Body of pancreas (tissue), 4 donors: ENCODE results near the gene RBM38. TPM values are rescaled to one million over a fixed set of nuclear protein-coding genes. Genes with fewer than 3 reads are reported as not detected.

Source experiments
- ATAC-seq: fragments of 150-250 bp; one replicate; pipeline ENCODE4 v1.9.1; 2016
- DNase-seq, 4 donors: peaks; one replicate each; pipeline ENCODE4 v3.0.0-alpha.2; 2019
- H3K27ac ChIP-seq, 4 donors: fragments of 200-600 bp; sonication (generic); 1 replicate in 3 of 4; 2 replicates in 1 of 4; pipeline versions ENCODE4 v1.5.1 to v1.6.1; 2016 to 2019; ENCODE audit warnings: mild to moderate bottlenecking in 1 of 4, mixed read lengths in 1 of 4, moderate library complexity in 1 of 4
- H3K27me3 ChIP-seq, 2 donors: fragments of 200-600 bp; sonication (generic); one replicate each; pipeline ENCODE4 v1.6.0; 2016; ENCODE audit warnings: mild to moderate bottlenecking in 1 of 2
- H3K36me3 ChIP-seq, 2 donors: fragments of 200-600 bp; sonication (generic); replicated peaks in 1 of 2; 2 replicates each; pipeline ENCODE4 v1.5.1; 2016; ENCODE audit warnings: low read depth in 2 of 2; ENCODE audit not compliant: insufficient read depth in 1 of 2
- H3K4me1 ChIP-seq: fragments of 200-600 bp; sonication (generic); one replicate; pipeline ENCODE4 v1.6.0; 2016
- H3K4me3 ChIP-seq, 2 donors: fragments of 200-600 bp; sonication (generic); 1 replicate in 1 of 2; 2 replicates in 1 of 2; pipeline ENCODE4 v1.5.1; 2016 to 2019
- H3K9me3 ChIP-seq, 3 donors: fragments of 200-600 bp; sonication (generic); 1 replicate in 2 of 3; 2 replicates in 1 of 3; pipeline ENCODE4 v1.5.1; 2016
- CTCF ChIP-seq, 7 experiments: fragments of 450-650 bp in 4 of 7; fragments of 200-600 bp in 3 of 7; sonication (generic) in 3 of 7; IDR thresholded peaks; one replicate each; pipeline ENCODE4 v1.5.1; 2016 to 2019; ENCODE audit warnings: antibody characterized with exemption in 7 of 7
- POLR2A ChIP-seq, 3 donors: fragments of 450-650 bp; IDR thresholded peaks; one replicate each; pipeline ENCODE4 v1.6.1; 2016; ENCODE audit warnings: antibody characterized with exemption in 3 of 3, mild to moderate bottlenecking in 2 of 3
- WGBS, 2 donors: methylation state at CpG; one replicate each; pipeline ENCODE4 v1.1.5; 2017; 5-methylcytosine and 5-hydroxymethylcytosine counted together
- intact Hi-C: fragments of 100-400 bp; cut with DNase I; formaldehyde crosslinking; loops from one replicate; pipeline ENCODE4 v1.15.1; 2023
- total RNA-seq, 2 donors: library from RNA; depleted of rRNA; stranded (reverse); fragments of >200 nt; gene quantifications; one replicate each; pipeline ENCODE4 v1.1.0, GENCODE V29; 2016

RBM38 gene
- total RNA-seq, 2 donors from 2014 or later, result 5.6 to 12.7 TPM

GRCh38 chr20:57420571-57421252 is 29.5 kb downstream of the RBM38 start:
- 54 to 60% methylated on average over 11 to 20 of the region's 20 CpGs for WGBS, 2 donors
- DNase-seq, result no peak
- Histone ChIP-seq H3K27me3 (no peaks in the 10 kb centered on the region), H3K9me3 (no peaks in the 10 kb centered on the region), H3K4me1 (no peaks in the 10 kb centered on the region), H3K27ac (no peak overlapping the region), H3K36me3 (no peaks in the 10 kb centered on the region), H3K4me3 (no peak overlapping the region)
- TF ChIP-seq CTCF (IDR thresholded peaks at IDR 0.05) (no peak), POLR2A (IDR thresholded peaks at IDR 0.05) (no peak)
- ATAC-seq, result no peak
- intact Hi-C loops, result no loop called here

GRCh38 chr20:57421253-57422220 is 30.3 kb downstream of the RBM38 start:
- H3K4me3 ChIP-seq, result no peak overlapping the region
- no peaks in the 10 kb centered on the region for H3K4me1 ChIP-seq
- DNase-seq, result no peak
- H3K27me3 ChIP-seq, result no peaks in the 10 kb centered on the region
- intact Hi-C loops, result no loop called here
- ATAC-seq, result no peak
- H3K36me3 ChIP-seq, result no peaks in the 10 kb centered on the region
- TF ChIP-seq POLR2A (IDR thresholded peaks at IDR 0.05), result no peak
- no peak for TF ChIP-seq CTCF (IDR thresholded peaks at IDR 0.05)
- no peak overlapping the region for H3K27ac ChIP-seq
- no peaks in the 10 kb centered on the region for H3K9me3 ChIP-seq
- 75 to 80% methylated on average over 10 to 25 of the region's 26 CpGs for WGBS, 2 donors

DNA sequence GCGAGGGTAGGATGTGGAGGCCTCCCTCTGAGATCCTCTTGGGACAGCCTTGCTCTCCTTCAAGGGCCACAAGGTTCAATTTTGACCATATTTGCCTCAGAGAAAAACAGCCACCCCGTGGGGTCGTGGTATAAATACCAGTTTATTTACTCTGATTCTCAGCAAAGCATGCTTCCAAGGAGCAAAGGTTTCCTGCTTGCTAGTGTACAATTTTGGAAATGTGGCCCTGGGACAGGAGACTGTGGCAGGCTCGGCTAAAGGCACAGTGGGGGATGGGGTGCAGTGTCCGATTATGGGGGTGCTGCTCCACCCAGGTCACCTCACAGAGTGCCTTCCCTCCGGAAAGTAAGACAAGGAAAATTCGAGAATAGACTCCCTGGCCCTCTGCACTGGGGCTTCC is 31.1 kb downstream of the RBM38 start:
- intact Hi-C loops, result no loop called here
- Histone ChIP-seq H3K36me3 (no peaks in the 10 kb centered on the region), H3K4me3 (no peak overlapping the region), H3K4me1 (no peaks in the 10 kb centered on the region), H3K9me3 (no peaks in the 10 kb centered on the region), H3K27ac (no peak overlapping the region), H3K27me3 (no peaks in the 10 kb centered on the region)
- no peak for TF ChIP-seq CTCF (IDR thresholded peaks at IDR 0.05)
- TF ChIP-seq POLR2A (IDR thresholded peaks at IDR 0.05), result no peak
- DNase-seq (no peak), ATAC-seq (no peak)
- 58 to 59% methylated on average over 6 to 7 of the region's 7 CpGs for WGBS, 2 donors

DNA sequence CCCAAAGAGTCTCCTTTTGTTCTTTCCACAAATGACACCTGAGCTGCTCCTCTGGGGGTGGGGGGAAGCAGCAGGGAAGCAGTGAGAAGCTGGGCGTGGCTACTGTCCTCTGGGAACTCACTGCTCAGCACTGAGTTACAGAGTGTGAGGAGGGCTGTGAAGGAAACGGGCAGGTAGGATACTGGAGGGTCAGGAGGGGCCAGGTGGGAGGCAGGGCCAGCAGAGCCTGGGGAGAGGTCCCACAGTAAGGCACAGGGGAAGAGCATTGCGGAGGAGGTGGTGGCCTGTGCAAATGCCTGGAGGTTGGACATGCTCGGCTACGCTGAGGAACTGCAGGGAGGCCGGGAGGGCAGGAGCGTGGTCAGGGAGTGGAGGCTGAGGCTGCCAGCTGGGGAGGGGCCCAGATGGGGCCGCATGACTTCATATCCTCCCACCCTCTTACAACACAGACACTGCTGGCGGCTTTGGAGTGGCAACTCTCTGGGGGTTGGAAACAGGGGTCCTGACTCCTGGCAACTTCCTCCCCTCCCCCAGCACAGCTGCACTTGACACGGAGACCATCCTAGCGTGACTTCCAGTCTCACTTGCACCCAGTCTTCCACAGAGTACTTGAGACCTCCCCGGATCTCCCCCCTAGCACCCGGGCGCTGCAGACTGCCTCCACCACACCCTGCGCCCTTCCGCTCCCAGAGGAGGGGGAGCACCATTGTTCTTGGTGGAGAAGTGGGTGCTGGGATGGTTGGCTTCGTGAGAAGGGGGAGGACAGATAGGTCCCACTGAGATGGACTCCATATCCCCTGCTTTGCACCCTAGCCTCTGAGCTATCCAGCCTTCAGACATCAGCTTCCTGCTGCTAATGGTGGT is 34.2 kb downstream of the RBM38 start:
- H3K9me3 ChIP-seq, result no peaks in the 10 kb centered on the region
- no peak for TF ChIP-seq POLR2A (IDR thresholded peaks at IDR 0.05)
- TF ChIP-seq CTCF (IDR thresholded peaks at IDR 0.05), result no peak
- ATAC-seq (no peak), DNase-seq (no peak)
- WGBS, 2 donors, result 70 to 81% methylated on average over 17 of the region's 17 CpGs
- intact Hi-C loops, result no loop called here
- peaks cover 11% of the 10 kb centered on the region for H3K4me1 ChIP-seq
- H3K36me3 ChIP-seq, result no peaks in the 10 kb centered on the region
- no peak overlapping the region for H3K4me3 ChIP-seq
- no peak overlapping the region for H3K27ac ChIP-seq
- H3K27me3 ChIP-seq, result no peaks in the 10 kb centered on the region
